Glomerular visceral epithelial cell (primary cell): ENCODE measurements around the gene ANKS6.

Experiments
- DNase-seq: peaks from one replicate; pipeline ENCODE4 v3.0.0-alpha.2; 2016; ENCODE audit errors: extremely low spot score

Gene ANKS6

DNA sequence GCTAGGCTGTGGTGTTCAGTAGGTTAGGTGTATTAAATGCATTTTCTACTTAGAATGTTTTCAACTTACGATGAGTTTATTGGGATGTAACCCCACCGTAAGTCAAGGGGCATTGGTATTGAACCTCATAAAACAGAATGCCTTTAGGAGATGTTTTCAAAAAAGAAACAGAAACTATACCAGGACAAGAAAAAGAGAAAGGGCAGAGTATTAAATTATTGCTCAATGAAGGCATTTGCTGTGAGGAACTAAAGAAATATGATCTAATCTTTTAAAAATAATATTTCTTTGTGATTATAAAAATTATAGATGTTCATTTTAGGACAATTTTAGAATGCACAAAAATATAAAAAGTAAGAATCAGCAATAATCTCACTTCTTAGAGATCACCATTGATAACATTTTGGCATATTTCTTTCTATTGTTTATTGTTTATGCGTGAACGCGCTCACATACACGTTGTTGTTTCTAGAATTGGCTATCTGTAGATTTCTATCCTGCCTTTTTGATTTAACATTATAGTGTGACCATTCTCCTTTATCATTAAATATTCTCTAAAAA, 19.1 kb upstream of the ANKS6 start:
- DNase-seq, result no peak

DNA sequence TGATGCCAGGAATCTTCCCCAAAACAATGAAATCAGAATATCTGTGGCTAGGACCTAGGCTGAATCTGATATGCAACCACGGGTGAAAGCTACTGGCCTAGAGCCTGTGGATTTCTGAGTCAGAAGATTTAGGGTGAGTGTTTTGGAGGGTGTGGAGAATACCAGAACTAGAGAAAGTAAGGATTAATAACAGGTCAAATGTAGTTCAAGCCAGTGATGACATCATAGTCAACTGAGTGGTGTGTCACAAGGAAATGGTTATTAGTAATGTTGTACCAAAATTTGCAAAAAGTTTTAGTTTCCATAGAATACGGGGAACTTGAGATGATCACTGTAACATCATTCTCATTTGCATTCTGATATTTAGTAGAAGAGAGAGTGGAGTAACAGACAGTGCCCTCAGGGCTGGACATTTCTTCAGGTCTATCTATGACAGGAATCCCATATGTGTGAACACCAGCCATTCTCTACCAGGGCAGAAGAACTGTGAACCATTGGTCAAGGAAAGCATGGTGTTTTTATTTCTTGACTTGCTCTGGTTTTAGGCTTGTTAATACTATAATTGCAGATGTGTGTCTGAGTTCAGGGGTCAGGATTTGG, 14.8 kb upstream of the ANKS6 start:
- DNase-seq, result peak; percentile 75

DNA sequence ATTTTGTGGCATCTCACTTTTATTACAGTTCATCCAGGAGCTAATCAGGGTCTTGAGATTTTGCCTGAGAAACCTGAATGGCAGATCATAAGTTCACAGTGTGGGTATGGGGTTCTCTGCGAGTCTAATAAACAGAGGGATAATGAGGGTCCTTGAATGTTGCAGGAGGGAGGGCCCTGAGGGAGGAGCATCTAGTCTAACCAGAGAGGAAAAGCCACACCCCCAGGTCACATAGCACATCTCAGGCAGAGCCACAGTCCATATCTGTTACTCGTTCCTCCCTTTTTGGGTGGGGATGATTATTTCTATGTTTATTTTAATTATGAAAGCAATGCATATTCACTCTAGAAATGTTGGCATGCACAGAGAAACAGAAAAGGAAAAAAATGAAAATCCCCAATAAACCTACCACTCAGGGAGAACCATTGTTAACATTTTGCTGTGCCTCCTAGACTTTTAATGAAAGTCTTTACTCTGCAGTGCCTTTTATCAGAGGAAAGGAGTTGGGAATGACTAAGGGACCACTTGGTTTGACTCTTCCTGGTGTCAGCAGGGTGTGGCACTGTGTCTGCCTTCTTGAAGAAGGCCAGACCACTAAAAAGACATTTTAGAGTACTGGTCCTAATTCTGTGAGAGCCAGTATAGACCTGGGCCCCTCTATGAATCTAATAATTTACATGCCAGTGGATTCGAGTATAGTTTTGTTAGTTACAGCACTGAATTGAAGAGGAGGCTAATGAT, 13.9 kb upstream of the ANKS6 start:
- DNase-seq, result no peak

DNA sequence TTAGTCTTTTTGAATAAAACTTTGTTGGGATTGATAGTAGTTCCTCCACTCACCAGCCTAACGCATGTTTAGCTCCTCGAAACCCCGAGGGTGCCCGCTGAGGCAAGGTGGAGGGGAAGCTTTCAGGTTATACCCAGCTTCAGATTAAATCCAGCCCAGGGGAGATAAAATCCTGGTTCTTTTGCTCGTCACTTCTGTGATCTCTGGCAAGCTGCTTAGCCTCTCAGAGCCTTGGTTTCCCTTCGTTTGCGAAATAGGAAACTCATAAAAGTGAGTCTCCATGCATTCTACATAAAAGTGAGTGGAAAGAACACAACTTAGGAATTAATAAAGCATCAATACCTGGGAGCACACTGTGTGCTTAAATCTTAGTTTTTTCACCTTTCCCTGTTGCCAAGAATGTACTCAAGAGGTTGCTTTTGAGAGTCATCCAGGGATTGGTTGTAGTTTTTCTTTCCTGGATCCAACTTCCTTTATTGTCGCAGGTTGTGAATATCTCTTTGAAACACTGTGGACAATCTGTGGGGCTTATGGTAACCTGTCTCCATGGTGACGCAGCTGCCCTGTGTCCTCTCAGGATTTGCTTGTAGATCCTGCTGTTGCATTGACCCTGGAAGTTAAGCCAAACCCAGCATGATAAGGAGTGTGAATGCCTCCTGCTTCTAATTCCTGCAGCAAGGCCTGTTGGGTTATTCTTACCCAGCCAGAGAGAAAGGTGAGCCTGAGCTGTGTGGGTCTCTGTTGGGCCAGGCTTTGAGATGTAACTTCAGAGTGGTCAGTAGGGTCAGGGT, 13.2 kb upstream of the ANKS6 start:
- no peak for DNase-seq

DNA sequence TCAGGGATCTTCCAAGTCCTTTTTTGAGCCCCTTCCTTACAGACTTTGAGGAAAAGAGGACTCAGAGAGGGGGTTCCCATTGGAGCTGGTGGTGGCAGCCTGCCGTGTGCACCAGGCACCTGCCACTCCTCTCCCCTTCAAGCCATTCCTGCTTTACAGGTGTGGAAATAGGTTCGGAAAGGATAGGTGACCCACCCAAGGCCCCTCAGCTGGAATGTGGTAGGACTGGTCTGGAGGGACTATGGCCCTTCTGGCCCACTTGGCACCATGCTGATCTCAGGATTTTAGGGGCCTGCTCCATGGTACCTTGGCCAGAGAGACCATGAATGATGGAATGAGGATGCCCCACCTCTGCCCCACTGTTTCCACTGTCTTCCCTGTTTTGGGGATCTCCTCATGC, 12.5 kb upstream of the ANKS6 start:
- DNase-seq, result no peak

DNA sequence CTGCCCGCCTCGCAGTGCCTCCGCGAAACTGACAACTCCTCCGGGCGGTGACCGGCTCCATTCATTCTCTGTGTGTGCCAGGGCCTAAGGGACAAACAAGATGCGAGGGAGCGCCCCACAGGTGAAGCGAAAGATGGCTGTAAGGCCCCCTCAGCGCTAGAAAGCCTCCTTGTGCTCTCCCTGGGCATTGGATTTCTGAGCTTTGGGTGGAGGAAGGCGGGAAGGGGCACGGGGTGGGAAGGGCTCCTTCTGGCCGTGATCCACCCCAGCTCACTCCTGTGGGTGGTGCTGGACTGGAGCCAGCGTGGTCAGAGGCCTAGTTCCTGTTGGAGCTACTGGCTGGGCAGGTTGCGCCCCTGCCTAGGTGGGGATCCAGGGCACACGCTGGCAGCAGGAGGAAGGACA, 12.1 kb upstream of the ANKS6 start:
- DNase-seq, result peak; percentile 83

DNA sequence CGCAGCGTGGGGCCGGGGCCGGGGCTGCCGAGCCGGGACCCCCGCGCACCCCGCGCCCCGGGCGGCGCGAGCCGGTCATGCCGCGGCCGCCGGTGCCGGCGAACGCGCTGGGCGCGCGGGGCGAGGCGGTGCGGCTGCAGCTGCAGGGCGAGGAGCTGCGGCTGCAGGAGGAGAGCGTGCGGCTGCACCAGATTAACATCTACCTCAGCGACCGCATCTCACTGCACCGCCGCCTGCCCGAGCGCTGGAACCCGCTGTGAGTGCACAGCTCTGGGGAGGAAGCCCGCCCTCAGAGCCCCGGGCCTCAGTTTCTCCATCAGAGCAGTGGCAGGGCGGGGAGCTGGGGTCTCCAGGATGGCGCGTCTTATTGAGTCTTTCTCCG, 11.4 kb upstream of the ANKS6 start:
- DNase-seq, result peak; percentile 34

DNA sequence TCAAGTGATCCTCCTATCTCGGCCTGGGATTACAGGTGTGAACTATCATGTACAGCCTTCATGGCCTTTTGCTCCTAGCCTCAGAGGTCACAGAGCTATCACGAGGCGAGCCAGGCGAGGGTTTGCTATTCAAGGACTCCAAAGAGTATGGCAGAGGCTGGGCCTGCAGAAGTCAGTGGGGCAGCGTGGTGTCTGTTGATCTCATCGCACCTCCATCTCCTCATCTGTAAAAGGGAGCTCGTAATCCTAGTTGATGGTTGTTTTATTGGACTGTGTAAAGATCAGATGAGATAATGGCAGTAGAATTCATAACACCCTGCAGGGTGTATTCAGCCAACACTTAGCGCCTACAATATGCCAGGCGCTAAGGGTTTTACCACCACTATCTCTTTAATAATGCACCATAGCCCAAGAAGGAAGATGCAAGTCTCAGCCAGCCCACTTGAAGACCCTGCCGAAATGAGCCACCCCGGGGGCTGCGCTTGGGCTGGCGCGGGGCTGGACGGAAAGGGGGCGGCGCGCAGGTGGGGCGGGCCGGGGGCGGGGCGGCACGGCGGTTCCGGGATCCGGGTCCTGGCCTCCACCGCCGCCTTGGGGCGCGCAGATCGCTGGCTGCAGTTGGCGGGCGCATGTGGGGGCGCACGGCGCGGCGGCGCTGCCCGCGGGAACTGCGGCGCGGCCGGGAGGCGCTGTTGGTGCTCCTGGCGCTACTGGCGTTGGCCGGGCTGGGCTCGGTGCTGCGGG, 10.9 kb upstream of the ANKS6 start, which contains the start of gene GALNT12:
Gene GALNT12, plus strand, starts transcription at position 601 of the 744 bp plus-strand sequence. Its CDS starts 29 bp downstream, at position 630.
- peak; percentile 54 for DNase-seq

DNA sequence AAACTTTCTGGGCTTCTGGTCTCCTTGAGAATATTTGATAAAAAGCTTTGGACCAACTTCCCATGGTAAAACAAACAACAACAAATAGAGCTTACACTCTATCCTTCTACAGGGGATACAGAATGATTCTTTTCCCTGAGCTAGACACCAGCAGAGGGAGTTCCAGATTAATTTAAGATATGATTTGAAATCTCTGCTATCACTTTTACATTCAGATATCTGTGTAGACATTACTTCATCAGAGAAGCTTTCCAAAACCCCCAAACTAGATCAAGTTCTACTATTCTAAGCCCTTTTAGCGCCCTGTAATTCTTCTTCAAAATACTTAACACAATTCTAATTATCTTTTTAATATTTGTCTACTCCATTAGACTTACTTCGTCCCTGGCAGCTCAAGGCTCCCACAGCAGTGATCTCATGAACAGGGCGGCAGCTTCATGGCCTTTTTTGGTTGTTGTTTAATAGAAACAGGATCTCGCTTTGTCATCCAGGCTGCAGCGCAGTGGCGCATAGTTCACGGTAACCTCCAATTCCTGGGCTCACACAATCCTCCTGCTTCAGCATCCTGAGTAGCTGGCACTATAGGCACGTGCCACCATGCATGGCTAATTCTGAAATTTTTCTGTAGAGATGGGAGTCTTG, 10.2 kb upstream of the ANKS6 start:
- DNase-seq, result peak; percentile 67

DNA sequence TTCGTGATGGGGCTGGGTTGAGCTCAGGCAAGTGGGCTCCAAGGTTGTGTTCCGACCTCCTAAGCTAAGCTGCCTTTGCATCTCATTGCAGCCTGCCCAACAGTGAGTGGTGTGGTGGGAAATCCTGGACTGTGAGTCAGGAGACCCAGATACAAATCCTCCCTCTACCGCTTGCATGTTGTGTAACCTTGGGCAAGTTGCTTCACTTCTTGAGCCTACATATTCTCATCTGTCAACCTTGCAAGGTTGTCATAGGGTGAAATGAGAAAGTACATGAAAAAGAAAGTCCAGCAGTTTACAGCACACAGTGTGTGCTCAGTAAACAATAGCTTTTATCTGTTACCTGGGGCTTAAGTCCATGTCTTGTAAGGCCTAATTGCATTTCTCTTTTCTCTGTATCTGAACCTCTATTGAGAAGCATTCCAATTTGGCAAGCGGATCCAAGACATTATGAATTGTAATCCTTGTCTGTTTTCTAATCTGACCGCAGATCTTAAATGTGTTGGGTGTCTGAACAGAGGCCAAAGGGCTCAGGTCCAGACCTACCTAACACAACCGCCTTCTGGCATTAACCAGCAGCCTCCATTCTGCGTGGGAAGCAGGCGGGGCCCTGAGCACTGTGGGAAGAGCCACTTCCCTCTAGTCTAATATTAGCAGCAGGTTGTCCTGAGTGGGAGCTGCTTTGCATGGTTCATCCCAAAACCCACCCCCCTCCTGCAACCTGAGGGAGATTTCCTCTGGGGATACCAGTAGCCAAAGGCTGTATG, 9.3 kb upstream of the ANKS6 start:
- DNase-seq, result peak; percentile 21

DNA sequence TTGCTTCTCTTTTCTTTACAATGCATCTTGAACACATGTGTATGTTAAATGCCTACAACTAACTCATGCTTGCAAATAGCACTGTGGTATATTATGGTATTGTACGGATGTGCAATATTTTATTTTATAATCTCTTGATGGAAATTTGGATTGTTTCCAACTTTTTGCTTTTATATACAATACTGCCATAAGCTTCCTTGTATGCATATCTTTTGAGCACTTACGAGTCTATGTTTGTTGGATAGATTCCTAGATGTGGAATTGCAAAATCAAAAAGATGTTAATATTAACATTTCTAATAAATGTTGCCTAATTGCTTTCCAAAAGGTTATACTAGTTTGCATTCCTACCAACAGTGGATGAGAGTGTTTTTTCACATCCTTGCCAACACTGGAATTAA, 7.7 kb upstream of the ANKS6 start:
- no peak for DNase-seq

DNA sequence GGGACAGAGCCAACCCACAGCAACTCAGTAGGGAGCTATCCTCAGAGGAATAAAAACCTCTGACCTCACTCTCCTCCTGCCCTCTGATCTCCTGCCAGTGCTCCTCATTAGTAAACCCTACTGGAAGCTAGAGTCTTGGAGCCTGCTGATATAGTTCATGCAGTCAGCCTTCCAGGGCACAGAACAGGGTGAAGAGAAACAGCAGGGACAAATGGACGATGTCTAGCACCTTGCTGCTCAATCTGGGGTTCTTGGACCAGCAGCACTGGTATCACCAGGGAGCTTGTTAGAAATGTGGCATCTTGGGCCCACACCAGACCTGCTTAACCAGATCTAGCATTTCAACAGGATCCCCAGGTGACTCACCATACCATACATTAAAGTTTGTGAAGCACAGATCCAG, 5.6 kb upstream of the ANKS6 start:
- no peak for DNase-seq

DNA sequence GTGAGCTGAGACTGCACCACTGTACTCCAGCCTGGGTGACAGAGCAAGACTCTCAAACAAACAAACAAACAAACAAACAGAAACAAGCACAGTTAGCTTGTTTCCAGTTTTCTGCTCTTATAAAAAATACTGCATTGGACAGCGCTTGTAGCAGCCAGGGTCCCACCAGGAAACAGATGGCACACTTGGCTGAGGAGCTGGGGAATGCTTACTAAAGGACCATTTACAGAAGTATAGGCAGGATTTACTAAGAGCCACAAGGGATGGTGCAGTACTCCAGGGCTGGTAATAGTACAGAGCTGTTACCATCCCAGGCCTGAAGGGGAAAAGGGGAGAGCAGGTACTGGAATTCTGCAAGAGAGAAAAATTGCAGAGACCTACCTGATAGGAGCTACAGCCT, 5.2 kb upstream of the ANKS6 start:
- no peak for DNase-seq

DNA sequence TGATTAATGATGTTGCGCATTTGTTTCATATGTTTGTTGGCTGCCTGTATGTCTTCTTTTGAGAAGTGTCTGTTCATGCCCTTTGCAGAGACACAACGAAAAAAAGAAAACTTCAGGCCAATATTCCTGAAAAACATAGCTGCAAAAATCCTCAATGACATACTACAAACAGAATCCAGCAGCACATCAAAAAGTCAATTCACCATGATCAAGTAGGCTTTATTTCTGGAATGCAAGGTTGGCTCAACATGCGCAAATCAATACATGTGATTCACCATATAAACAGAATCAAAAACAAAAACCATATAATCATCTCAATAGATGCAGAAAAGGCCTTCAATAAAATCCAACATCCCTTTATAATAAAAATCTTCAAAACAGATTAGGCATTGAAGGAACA, 1.9 kb upstream of the ANKS6 start:
- no peak for DNase-seq

DNA sequence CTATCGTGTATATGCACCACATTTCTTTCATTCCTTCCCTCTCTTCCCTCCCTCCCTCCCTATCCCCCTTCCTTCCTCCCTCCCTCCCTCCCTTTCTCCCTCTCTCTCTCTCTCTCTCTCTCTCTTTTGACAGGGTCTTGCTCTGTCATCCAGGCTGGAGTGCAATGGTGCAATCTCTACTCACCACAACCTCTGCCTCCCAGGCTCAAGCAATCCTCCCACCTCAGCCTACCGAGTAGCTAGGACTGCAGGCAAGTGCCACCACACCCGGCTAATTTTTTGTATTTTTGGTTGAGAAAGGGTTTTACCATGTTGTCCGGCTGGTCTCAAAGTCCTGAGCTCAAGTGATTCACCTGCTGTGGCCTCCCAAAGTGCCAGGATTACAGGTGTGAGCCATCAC, 1.1 kb upstream of the ANKS6 start:
- DNase-seq, result no peak

DNA sequence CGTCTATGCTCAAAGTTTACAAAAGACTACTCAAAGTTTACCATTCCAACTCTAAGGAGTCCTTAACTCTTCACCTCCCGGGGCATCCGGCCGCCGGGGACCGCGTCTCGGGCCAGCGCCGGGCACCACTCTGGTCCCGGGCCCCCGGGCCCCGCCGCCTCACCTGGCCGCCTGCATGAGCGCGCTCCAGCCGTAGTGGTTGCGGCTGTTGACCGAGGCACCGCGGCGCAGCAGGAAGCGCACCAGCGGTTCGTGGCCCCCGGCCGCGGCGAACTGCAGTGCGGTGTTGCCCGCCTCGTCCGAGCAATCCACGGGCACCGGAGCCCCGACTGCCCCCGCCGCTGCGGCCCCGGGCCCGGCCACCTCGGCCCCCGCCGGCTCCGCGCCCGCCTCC, 388 bp downstream of the ANKS6 start:
- peak; percentile 17 for DNase-seq

DNA sequence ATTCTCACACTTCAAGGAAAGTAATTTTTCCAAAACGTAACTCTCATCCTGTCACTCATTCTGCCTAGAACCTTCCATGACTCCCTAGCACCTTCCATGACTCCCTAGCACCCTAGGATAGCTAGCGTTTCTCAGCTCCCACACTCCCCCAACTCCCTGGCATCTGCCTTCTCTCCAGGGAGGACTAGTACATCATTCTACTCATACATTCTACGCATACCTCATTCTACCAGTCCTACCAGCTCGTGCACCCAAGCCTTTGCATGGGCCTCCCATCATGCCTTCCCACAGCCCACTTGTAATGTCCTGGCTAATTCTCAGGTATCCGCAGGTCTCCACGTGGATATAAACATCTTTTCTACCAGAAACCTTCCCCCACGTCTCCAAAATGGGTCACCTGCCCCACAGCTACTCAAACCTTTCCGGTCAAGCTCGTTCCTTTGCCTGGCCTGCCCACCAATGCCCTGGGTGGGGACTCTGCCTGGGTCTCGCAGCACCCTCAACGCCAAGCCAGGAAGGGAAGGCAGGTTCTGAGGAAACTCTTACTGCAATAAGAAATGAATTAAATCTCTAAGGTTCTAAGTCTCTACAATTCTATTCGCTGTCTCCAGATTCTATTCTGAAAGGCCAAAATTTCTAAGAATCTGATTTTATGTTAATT, 930 bp downstream of the ANKS6 start:
- DNase-seq, result no peak

DNA sequence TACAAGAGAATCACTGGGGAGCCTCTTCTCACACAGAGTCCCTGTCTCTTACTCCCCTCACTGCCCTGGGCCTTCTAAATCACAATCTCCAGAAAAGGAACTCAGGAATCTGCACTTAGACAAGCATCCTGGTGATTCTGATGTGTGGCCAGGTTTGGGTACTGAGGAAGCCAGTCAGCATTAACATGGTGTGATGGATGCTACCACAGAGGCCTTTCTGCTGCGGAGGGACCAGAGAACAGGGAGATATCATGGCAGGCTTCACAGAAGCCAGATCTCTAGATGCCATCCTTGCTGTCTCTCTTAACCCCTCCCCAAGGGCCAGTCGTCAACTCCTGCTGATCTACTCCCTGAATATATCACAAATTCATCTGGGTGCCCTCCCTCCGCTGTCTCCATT, 1.6 kb downstream of the ANKS6 start:
- DNase-seq, result no peak

DNA sequence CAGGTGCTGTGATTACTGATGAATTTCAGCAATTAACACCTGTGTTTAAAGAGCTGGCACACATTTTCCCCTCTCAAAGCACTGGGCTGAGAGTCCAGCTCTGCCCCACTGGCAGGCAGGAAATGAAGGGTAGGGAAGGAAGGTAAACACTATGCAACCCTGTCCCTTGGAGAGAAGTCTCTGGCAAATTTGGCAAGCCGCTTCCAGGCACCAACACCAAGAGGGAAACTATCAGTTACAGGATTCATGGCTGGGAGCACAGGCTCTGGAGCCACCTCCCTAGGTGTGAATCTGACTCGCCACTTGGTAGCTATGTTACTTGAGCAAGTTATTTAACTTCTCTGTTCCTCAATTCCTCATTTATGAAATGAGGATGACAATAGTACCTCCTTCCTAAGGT, 3.3 kb downstream of the ANKS6 start:
- DNase-seq, result peak; percentile 22
